Measurements from ENCODE around the gene TMEM45A.

DNA sequence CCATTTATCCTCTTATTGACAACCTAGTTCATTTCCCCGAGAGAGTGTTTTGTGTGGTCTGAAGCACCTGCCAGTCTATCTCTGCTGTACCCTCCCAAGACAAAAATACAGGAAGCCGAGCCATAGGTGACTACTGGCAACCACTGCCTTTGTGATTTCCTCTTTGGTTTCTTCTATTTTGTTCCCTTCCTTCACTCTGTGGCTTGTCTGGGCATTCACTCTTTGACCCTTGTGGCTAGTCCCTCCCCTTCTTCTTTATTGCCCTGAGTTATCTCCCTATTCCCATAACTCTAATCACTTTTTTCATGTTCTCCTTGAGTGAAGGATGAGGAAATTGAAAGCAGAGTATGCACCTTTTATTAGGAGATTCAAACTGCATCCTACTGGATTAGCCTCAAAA, 116.9 kb downstream of the TMEM45A start, which contains the start of gene ADGRG7:
- no peak for TF ChIP-seq TARDBP (IDR thresholded peaks at IDR 0.05)
- TF ChIP-seq HDGF (IDR thresholded peaks at IDR 0.05; ENCODE audit: borderline replicate concordance) = no peak
- no peak for TF ChIP-seq FOXK2 (IDR thresholded peaks at IDR 0.05)
- TF ChIP-seq SP1 (IDR thresholded peaks at IDR 0.05) = no peak
- no peak for TF ChIP-seq SUZ12 (IDR thresholded peaks at IDR 0.05)
- TF ChIP-seq ARNT (IDR thresholded peaks at IDR 0.05) = no peak
- TF ChIP-seq FOXA1 (IDR thresholded peaks at IDR 0.05) = no peak
- no peak for TF ChIP-seq FOXM1 (IDR thresholded peaks at IDR 0.05; ENCODE audit: borderline replicate concordance)
- TF ChIP-seq BHLHE40 (IDR thresholded peaks at IDR 0.05; ENCODE audit: borderline replicate concordance) = no peak
- TF ChIP-seq, protein P1, sequence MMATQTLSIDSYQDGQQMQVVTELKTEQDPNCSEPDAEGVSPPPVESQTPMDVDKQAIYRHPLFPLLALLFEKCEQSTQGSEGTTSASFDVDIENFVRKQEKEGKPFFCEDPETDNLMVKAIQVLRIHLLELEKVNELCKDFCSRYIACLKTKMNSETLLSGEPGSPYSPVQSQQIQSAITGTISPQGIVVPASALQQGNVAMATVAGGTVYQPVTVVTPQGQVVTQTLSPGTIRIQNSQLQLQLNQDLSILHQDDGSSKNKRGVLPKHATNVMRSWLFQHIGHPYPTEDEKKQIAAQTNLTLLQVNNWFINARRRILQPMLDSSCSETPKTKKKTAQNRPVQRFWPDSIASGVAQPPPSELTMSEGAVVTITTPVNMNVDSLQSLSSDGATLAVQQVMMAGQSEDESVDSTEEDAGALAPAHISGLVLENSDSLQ (IDR thresholded peaks at IDR 0.05) = no peak
